ENCODE results near the gene YIPF6. TPM values are rescaled to one million over a fixed set of nuclear protein-coding genes. Genes with fewer than 3 reads are reported as not detected.
A peak's percentile ranks its signal among the peaks of the same experiment; 100 is the strongest.

The YIPF6 gene, protein sequence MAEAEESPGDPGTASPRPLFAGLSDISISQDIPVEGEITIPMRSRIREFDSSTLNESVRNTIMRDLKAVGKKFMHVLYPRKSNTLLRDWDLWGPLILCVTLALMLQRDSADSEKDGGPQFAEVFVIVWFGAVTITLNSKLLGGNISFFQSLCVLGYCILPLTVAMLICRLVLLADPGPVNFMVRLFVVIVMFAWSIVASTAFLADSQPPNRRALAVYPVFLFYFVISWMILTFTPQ
- total RNA-seq, result 10 to 100 TPM; 14.3 to 15.9 TPM

DNA sequence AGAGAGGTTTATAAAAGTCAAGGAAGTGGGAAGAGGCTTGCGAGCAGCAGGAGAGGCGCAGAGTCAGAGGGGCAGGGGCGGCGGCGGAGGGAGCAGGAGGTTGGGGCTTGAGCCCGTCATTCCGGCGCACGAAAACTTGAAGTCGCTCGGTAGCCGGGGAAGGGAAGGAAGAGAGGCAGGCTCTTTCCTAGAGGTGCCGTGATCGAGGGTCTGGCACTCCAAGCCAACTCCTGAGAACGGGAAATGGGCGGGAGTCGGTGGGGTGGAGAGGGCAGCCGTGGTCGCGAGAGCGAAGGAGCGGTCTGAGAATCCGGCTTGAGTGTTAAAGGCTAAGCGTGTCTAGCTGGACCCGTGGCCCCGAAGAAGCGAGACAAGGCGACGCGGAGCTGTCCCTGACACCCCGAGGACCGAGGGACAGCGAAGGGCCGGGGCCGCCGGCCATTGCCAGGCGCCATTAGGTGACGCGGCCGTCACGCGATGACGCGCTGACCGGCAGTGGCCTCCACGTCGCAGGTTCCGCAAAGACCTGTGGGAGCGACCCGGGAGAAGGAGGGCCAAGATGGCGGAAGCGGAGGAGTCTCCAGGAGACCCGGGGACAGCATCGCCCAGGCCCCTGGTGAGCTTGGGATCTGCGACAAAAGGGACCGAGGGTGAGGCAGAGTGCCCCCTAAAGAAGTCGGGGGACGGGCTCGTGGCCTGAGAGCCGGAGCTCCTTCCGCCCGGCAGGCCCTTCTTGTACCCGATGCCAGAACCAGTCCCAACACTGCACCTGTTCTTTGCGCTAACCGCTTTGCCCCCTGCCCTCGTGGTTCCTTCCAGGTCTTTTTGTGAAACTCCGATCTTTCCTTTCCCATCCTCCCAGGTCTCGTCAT is at the start of gene YIPF6:
YIPF6 (plus strand) TSS at position 544 of the 872 bp plus-strand sequence; CDS start at position 560, 16 bp downstream.
- peak within 1 kb of the TSS; percentile 97 for H3K27ac Mint-ChIP-seq
- ATAC-seq, result peak; percentile 92
- H3K4me1 Mint-ChIP-seq (ENCODE audit: low read depth), result peaks cover 29% of the 10 kb centered on the region
- no peaks in the 10 kb centered on the region for H3K9me3 Mint-ChIP-seq
- peak; percentile 73 for DNase-seq
- ChIA-PET CTCF (no interaction called here), POLR2A (interaction anchor here (0.6 kb wide), 1 partner anchor 216 kb away, joined by 3 read pairs; no protein-coding TSS in a partner anchor)
- peak within 1 kb of the TSS; percentile 94 for H3K4me3 Mint-ChIP-seq
- TF ChIP-seq, protein P1, sequence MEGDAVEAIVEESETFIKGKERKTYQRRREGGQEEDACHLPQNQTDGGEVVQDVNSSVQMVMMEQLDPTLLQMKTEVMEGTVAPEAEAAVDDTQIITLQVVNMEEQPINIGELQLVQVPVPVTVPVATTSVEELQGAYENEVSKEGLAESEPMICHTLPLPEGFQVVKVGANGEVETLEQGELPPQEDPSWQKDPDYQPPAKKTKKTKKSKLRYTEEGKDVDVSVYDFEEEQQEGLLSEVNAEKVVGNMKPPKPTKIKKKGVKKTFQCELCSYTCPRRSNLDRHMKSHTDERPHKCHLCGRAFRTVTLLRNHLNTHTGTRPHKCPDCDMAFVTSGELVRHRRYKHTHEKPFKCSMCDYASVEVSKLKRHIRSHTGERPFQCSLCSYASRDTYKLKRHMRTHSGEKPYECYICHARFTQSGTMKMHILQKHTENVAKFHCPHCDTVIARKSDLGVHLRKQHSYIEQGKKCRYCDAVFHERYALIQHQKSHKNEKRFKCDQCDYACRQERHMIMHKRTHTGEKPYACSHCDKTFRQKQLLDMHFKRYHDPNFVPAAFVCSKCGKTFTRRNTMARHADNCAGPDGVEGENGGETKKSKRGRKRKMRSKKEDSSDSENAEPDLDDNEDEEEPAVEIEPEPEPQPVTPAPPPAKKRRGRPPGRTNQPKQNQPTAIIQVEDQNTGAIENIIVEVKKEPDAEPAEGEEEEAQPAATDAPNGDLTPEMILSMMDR (IDR thresholded peaks at IDR 0.05), result no peak
- peaks cover 4% of the 10 kb centered on the region for H3K27me3 Mint-ChIP-seq
- peaks cover 13% of the 10 kb centered on the region for H3K36me3 Mint-ChIP-seq (ENCODE audit: low read depth)
- intact Hi-C loops (cut with micrococcal nuclease), result no loop called here

DNA sequence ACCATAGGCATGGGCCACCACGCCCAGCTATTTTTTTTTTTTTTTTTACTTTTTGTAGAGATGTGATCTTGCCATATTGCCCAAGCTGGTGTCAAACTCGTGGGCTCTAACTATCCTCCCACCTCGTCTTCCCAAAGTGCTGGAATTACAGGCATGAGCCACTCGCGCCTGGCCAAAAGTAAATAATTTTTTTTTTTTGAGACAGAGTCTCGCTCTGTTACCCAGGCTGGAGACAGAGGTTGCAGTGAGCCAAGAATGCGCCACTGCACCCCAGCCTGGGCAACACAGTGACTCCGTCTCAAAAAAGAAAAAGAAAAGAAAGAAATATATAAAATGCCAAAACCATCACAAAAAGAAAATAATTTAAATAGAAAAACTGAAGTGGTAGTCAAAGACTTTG is 47.1 kb upstream of the YIPF6 start:
- DNase-seq, result no peak
- H3K4me1 Mint-ChIP-seq (ENCODE audit: low read depth), result no peaks in the 10 kb centered on the region
- no peaks in the 10 kb centered on the region for H3K9me3 Mint-ChIP-seq
- TF ChIP-seq, protein P1 (IDR thresholded peaks at IDR 0.05), result no peak
- H3K4me3 Mint-ChIP-seq, result no peak overlapping the region
- CTCF ChIA-PET, result no interaction called here
- H3K27ac Mint-ChIP-seq, result no peak overlapping the region
- no peaks in the 10 kb centered on the region for H3K27me3 Mint-ChIP-seq
- POLR2A ChIA-PET, result no interaction called here
- H3K36me3 Mint-ChIP-seq (ENCODE audit: low read depth), result no peaks in the 10 kb centered on the region
- ATAC-seq, result no peak
- intact Hi-C loops (cut with micrococcal nuclease), result no loop called here

DNA sequence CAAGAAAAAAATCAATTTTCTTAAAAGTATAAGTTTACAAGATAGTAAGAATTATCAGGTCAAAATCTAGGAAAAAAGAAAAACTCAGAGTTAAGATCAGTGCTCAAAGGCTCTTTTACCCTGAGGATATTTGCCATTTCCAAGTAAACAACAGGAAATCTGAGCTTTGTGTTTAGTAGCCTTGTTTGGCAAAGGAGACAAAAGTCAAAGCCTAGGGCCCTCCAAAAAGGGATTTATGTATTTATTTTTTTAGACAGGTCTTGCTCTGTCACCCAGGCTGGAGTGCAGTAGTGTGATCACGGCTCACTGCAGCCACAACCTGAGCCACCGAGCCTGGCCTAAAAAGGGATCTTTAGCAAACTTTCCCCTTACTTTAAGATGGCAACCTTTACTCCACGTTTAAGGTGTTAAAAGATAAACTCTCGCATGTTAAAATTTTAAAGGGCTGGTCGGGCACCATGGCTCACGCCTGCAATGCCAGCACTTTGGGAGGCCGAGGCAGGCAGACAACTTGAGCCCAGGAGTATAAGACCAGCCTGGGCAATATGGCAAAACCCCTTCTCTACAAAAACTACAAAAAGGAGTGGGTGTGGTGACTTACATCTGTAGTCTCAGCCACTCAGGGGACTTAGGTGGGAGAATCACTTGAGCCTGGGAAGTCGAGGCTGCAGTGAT is 44.2 kb upstream of the YIPF6 start:
- no peaks in the 10 kb centered on the region for H3K27me3 Mint-ChIP-seq
- POLR2A ChIA-PET, result no interaction called here
- CTCF ChIA-PET, result no interaction called here

DNA sequence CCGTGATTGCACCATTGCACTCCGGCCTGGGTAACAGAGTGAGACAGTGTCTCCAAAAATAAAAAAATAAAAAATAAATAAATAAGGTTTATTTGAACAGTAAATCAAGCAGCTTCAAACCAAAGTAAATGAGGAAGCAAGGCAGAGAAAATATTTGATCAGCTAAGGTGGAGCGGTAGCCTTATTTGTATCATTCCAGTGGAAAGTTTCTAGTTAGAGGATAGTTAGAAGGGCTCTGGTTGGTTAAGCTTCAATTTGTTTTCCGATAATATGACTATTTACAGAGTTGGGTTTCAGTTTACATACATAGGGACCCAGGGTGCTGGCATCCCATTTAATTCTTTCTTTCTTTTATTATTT is 43.7 kb upstream of the YIPF6 start:
- ChIA-PET POLR2A (no interaction called here), CTCF (no interaction called here)
- TF ChIP-seq, protein P1 (IDR thresholded peaks at IDR 0.05), result no peak

More for the DNA sequence above, 44.2 kb upstream of the YIPF6 start:
- no peak for ATAC-seq
- Mint-ChIP-seq H3K27ac (no peak overlapping the region), H3K4me1 (ENCODE audit: low read depth) (no peaks in the 10 kb centered on the region), H3K9me3 (no peaks in the 10 kb centered on the region), H3K36me3 (ENCODE audit: low read depth) (no peaks in the 10 kb centered on the region), H3K4me3 (no peak overlapping the region)
- TF ChIP-seq, protein P1 (IDR thresholded peaks at IDR 0.05), result no peak
- DNase-seq, result no peak
- intact Hi-C loops (cut with micrococcal nuclease), result no loop called here

More for the DNA sequence above, 43.7 kb upstream of the YIPF6 start:
- no peak overlapping the region for H3K27ac Mint-ChIP-seq
- H3K27me3 Mint-ChIP-seq, result no peaks in the 10 kb centered on the region
- no peaks in the 10 kb centered on the region for H3K4me1 Mint-ChIP-seq (ENCODE audit: low read depth)
- DNase-seq (no peak), ATAC-seq (no peak)
- no peaks in the 10 kb centered on the region for H3K9me3 Mint-ChIP-seq
- intact Hi-C loops (cut with micrococcal nuclease), result no loop called here
- H3K36me3 Mint-ChIP-seq (ENCODE audit: low read depth), result no peaks in the 10 kb centered on the region
- no peak overlapping the region for H3K4me3 Mint-ChIP-seq
